Epithelial cell of proximal tubule (primary cell): Measurements from ENCODE around the gene BTD. TPM values are rescaled to one million over a fixed set of nuclear protein-coding genes. Genes with fewer than 3 reads are reported as not detected.

Experiments
- DNase-seq: peaks from one replicate; pipeline ENCODE4 v3.0.0-alpha.2; 2011; ENCODE audit warnings: low read depth
- H3K4me3 ChIP-seq: 2 replicates; pipeline ENCODE4 v1.5.1; 2011; ENCODE audit warnings: low read depth, mild to moderate bottlenecking, low read length
- total RNA-seq: library from RNA; depleted of rRNA; stranded (reverse); fragments of >200 nt; gene quantifications from 2 replicates; pipeline ENCODE4 v1.2.3, GENCODE V29; 2015
- TF ChIP-seq, protein P1 (sequence below): conservative IDR thresholded peaks from 2 replicates; pipeline ENCODE4 v1.5.1; 2012; ENCODE audit warnings: low read depth, mild to moderate bottlenecking, low read length

Gene BTD
- total RNA-seq, 1 donor from 2014 or later: 16.0 TPM

GRCh38 chr3:15694628-15695027 is 93.1 kb downstream of the BTD start:
- DNase-seq: no peak
- no peak overlapping the region for H3K4me3 ChIP-seq
- TF ChIP-seq, protein P1, sequence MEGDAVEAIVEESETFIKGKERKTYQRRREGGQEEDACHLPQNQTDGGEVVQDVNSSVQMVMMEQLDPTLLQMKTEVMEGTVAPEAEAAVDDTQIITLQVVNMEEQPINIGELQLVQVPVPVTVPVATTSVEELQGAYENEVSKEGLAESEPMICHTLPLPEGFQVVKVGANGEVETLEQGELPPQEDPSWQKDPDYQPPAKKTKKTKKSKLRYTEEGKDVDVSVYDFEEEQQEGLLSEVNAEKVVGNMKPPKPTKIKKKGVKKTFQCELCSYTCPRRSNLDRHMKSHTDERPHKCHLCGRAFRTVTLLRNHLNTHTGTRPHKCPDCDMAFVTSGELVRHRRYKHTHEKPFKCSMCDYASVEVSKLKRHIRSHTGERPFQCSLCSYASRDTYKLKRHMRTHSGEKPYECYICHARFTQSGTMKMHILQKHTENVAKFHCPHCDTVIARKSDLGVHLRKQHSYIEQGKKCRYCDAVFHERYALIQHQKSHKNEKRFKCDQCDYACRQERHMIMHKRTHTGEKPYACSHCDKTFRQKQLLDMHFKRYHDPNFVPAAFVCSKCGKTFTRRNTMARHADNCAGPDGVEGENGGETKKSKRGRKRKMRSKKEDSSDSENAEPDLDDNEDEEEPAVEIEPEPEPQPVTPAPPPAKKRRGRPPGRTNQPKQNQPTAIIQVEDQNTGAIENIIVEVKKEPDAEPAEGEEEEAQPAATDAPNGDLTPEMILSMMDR: no peak

Other genes starting within 250 kb of the BTD start
- gene METTL6, start 174.2 kb upstream of the BTD start, total RNA-seq: 13.0 and 17.7 TPM in 2 replicates
- gene EAF1, start 174.1 kb upstream of the BTD start, total RNA-seq: 16.3 and 19.1 TPM in 2 replicates
- 0.12 and 0.14 TPM in 2 replicates for gene COLQ, start 80.0 kb upstream of the BTD start, total RNA-seq
- 17.9 and 22.1 TPM in 2 replicates for gene HACL1, start 176 bp upstream of the BTD start, total RNA-seq
- gene ANKRD28, start 196.2 kb downstream of the BTD start, total RNA-seq: 17.3 and 25.7 TPM in 2 replicates